Occipital lobe (tissue), 2 donors: Measurements from ENCODE around the gene RBM17. TPM values are rescaled to one million over a fixed set of nuclear protein-coding genes. Genes with fewer than 3 reads are reported as not detected.
"Not testable (repeated sequence)": the region's sequence is repeated elsewhere in the genome, so short reads cannot be mapped to it uniquely, and the experiment has no call there.

Experiments used
- DNase-seq: peaks from one replicate; lab custom pipeline; 2025; lab: John Stamatoyannopoulos, UW
- total RNA-seq: library from RNA; depleted of rRNA; stranded (reverse); fragments of >200 nt; gene quantifications from one replicate; pipeline ENCODE4 v1.2.3, GENCODE V29; 2014

RBM17 gene
- total RNA-seq, 1 donor from 2014 or later: 38.2 TPM

DNA sequence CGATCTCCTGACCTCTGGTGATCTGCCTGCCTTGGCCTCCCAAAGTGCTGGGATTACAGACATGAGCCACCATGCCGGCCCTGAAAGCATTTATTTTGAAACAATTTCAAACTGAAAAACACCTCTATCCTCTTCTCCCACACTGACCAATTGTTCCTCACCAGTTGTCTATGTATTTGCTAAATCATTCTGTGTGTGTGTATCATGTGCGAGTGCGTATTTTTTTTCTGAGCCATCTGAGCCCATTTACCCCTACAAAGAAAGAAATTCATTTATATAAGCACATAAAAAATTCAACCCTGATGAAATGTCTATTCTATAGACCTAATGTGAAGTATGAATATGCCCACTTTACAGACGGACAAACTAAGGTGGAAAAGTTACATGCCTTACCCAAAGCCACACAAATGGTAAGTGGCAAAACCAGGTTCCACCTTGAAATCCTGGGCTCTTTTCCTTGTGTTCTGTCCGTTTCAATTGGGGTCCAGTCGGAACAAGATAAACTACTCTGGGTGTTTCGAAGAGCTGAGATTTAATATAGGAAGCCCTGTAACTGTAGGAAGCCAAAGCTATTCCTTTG lies 46.8 kb downstream of the RBM17 start:
- no peak for DNase-seq

- no peak for DNase-seq
Observed at GRCh38 chr10:6136215-6137201, 47.7 kb downstream of the RBM17 start.

GRCh38 chr10:6138456-6138855 lies 49.6 kb downstream of the RBM17 start:
- no peak for DNase-seq

- DNase-seq: no peak
Observed at GRCh38 chr10:6139470-6139869, 50.6 kb downstream of the RBM17 start.

DNA sequence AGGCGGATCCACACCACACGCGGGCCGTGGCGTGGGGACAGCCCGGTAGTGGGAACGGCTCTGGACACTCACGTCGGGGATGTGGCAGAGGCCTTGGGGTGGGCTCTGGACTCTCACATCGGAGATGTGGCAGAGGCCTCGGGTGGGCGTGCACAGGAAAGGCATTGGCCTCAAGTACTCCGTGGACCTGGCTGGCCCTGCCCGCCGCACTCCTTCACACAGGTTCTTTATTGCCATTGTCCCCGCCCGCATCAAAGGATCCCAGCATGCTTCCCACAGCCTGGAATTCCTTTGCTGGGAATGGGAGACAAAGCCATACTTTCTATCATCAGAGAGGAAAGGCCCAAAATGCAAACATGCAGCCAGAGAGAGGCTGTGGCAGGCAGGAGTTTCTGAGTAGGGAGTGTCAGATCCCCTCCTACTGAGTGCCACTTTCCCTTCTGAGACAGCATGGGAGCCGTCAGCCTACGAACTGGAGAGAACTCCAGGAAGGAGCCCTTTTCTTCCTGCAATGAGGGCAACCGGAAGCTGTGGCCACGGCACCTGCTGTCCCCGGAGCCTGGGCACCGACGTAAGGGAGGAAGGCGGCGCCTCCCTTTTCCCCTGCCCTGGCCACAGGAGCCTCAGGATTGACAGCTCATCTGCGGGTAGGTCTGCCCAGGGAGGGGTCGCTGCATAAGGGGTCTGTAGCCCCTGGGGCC lies 51.5 kb downstream of the RBM17 start:
- DNase-seq: no peak

GRCh38 chr10:6140965-6141295 lies 52.1 kb downstream of the RBM17 start:
- DNase-seq: no peak

DNA sequence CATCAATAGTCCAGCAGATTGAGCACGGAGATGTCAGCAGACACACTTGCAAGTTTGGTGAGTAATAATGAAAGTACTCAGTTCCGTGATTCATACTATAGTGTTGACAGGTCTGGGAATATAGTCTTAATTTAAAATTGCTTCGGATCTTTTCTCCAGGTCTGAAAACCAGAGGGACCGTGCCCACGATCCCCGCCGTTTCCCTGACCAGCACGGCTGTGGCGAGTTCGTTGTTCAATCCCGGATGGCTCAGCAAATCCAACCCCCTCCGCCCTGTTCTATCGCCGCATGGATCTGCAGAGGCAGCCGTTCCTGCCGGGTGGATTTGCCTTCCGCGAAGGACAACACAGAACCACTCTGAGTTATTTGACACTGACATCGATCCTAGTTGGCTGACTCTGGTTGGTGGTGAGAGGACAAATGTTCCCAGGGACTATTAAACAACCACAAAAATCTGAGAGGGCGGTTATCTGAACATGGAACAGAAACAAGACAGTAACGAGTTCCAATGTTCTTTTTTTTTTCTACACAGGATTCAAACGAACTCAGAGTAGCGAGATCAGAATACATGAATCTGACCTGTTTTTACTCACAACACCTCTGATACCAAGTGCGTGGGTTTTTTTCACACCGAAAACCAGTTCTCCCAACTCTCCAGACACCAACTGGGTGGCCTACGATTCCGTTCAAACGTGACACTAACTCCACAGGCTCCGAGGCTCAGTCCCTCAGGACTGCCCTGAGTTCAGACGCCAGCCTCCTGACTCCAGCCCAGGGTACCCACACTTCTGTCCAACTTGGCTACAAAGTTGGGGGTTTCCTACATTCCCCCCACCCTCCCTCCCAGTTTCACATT lies 52.7 kb downstream of the RBM17 start:
- no peak for DNase-seq

- not testable (repeated sequence) for DNase-seq
Observed at GRCh38 chr10:6142186-6142585, 53.4 kb downstream of the RBM17 start.

DNA sequence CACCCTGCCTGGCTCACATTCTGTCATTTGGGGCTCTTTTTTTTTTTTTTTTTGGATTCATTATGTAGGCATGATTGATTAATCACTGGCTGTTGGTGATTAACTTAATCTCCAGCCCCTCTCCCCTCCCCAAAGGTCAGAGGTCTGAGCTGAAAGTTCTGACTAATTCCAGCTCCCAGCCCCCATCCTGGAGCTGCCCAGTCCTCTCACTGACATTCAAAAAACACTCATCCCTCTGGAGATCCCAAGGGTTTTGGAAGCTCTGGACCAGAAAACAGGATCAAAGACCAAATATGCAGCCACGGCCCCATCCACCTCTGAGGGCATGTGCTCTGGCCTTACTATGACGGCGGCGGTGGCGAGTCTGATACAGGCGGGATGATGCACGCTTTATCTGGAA lies 53.8 kb downstream of the RBM17 start:
- no peak for DNase-seq

DNA sequence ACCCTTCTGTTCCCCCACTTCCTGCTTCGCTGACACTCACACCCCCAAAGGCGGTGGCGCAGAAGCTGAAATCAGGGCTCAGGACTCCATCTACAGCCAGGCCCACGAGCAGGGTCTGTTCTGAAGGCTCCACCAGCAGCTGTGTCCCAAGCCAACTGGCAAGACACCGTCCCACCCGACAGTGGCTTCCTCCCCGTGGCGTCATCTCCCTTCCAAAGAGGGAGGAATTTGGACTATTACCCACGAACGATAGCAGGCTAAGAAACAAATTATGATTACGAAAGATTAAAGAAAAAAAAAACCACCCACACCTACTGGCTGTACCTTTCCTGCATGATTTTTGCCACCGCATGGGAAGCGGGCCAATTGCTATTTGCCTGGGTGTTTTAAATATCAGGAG lies 54.3 kb downstream of the RBM17 start:
- no peak for DNase-seq

DNA sequence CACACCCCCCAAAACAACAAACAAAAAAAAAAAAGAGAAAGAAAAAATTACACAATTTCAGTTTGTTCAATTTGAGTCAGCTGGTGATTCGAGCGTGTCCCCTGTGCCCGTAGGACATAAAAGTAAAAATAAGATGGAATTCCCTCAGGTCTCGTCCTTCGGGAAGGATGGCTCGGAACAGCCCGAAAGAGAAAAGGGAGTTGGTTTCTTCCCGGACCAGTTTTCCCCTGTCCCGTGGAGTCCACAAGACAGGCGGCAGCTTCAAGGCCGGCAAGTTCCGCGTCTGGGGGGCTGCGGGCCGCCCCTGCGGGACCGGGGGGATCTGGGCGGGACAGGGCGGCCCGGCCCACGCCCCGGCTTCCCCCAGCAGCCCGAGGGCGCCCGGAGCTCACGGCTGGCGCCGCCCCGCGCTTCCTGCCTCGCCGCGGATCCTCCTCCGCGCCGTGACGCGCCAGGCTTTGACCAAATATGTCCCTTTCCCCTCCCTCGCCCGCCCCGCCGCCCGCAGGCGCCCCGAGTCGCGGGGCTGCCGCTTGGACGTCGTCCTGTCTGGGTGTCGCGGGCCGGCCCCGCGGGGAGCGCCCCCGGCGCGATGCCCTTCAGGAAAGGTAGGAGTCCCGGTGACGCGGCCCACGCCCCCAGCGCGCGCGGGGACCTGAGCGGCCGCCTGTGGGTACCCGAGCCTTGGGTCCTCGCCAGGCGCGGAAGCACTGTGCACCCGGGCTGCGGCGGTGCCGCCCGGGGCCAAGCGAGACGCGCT lies 55.8 kb downstream of the RBM17 start:
- DNase-seq: peak; percentile 82

GRCh38 chr10:6145166-6145987 lies 56.5 kb downstream of the RBM17 start:
- peak; percentile 52 for DNase-seq

DNA sequence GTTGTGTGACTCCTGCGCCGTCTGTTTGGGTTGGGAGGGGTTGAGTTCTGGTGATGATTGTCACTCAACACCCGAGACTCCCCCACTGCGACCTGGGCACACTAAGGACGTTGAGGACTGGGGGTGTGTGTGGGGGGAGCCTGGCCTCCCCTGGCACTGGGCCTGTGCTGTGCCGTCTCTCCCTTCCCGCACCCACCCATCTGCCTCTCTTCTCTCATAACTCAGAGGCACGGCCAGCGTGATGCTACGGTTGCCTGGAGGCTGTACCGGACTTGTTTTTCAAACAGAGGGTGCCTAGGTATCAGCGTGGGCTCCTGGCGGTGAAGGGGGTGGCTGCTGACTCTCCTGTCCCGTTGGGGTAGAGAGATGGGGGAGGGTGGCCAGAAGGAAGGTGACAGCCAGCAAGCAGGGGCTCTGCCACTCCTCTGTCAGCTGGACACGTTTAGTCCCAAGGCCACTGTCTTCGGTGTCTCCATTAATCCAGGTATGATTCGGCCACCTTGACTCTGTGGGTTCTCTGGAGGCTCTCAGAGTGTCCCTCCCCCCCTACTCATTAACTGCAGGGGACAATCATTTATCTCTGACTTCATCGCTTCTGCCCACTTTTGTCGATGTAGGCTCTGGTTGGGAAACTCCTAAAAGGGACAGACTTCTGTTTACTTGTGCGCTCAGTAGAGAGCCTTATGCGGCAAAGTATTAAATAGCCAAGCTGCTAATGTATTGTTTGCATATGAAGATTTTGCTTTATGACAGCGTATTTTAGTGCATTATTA lies 57.4 kb downstream of the RBM17 start:
- no peak for DNase-seq

DNA sequence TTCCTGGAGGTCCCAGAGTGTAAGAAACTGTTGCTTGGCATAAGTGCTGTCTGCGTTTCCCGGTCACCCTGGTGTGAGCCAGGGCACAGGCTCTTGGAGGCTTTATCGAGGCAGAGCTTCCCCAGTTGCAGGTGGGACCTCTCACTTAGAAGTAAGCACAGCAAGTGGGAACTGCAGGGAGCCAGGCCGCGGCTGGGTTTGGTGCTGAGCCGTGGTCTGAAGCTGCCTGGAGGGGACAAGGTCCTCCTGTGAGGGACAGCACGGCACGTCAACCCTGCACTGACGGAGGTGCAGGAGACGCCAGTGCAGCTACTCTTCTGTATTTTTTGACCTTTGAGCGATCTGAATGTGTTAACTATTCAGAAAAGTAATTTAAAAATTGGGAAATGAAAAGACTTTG lies 58.1 kb downstream of the RBM17 start:
- no peak for DNase-seq

DNA sequence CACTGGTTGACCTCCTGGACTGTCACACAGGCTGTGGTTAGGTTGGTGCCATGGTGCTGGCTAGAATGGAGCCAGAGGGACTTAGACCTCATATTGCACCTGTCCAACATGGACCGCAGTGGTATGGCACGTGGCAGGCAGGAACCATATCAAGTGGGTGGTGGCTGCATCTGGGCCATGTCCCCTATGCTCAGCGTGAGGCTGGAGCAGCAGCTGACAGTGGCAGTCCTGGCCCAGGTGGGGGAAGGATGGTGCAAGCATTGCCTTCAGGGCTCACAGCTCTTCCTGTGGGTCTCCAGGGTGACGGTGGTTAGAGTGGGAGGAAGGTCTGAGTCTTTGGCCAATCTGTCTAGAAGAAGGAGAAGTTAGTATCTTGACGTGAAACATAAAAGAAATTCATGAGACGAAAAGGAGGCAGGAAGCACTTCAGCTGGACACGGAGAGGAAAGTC lies 59.4 kb downstream of the RBM17 start:
- DNase-seq: no peak

- no peak for DNase-seq
Observed at GRCh38 chr10:6148908-6149307, 60.1 kb downstream of the RBM17 start.

- peak; percentile 53 for DNase-seq
Observed at GRCh38 chr10:6151087-6151977, 62.5 kb downstream of the RBM17 start.

DNA sequence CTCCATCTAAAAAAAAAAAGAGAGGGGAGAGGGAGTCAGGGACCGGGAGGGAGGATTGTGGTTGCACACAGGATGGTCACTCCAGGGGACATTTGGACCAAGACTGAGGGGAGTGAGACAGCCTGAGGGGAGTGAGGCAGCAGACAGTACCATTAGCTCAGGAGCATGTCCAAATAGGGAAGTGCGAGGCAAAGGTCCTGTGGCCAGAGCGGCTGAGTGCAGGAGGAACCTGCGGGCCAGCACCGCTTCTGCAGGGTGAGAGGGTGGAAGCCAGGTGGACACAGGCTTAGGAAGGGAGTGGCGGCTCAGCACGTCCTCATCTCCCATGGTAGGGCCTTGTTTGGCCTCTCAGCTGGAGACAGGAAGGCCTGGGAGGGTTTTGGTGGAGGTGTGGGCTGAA lies 65.0 kb downstream of the RBM17 start:
- DNase-seq: no peak
